OCI-LY3 (cell line): ENCODE data around the gene TBCB.

Experiments
- EZH2phosphoT487 ChIP-seq: fragments of 200-600 bp; shearing (Covaris generic); IDR thresholded peaks from 2 replicates; pipeline ENCODE4 v1.6.1; 2018; ENCODE audit warnings: antibody characterized with exemption, mixed run types, low read depth
- TF ChIP-seq, protein P1 (sequence below): fragments of 200-600, 300-600 bp; sonication (generic); IDR thresholded peaks from 2 replicates; pipeline ENCODE4 v1.5.1; 2014; ENCODE audit warnings: antibody characterized with exemption, low read length, low read depth

DNA sequence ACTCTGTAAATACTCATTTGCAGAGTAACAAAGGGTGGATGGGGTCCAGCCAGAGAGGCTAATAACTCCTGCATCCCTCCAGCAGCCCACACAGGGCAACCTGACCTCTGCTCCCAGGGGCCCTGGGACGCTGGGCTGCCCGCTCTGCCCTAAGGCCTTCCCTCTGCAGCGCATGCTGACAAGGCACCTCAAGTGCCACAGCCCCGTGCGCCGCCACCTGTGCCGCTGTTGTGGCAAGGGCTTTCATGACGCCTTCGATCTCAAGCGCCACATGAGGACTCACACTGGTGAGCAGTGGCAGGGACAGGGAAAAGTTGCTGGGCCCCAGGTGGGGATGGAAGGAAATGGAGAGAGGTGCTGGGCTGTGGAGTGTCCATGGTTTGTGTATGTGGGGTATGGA is 2.6 kb upstream of the TBCB start:
- TF ChIP-seq, protein P1, sequence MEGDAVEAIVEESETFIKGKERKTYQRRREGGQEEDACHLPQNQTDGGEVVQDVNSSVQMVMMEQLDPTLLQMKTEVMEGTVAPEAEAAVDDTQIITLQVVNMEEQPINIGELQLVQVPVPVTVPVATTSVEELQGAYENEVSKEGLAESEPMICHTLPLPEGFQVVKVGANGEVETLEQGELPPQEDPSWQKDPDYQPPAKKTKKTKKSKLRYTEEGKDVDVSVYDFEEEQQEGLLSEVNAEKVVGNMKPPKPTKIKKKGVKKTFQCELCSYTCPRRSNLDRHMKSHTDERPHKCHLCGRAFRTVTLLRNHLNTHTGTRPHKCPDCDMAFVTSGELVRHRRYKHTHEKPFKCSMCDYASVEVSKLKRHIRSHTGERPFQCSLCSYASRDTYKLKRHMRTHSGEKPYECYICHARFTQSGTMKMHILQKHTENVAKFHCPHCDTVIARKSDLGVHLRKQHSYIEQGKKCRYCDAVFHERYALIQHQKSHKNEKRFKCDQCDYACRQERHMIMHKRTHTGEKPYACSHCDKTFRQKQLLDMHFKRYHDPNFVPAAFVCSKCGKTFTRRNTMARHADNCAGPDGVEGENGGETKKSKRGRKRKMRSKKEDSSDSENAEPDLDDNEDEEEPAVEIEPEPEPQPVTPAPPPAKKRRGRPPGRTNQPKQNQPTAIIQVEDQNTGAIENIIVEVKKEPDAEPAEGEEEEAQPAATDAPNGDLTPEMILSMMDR = no peak
- TF ChIP-seq EZH2phosphoT487 = no peak
